ENCODE results near the gene CASZ1. TPM values are rescaled to one million over a fixed set of nuclear protein-coding genes. Genes with fewer than 3 reads are reported as not detected.

Gene CASZ1
- polyA plus RNA-seq, 6 donors from 2014 or later, result 2.6 to 5.6 (median 3.8) TPM

- H3K4me1 Mint-ChIP-seq, result peaks cover 0 to 3% (median 0%) of the 10 kb centered on the region in 3 donors
- no peaks in the 10 kb centered on the region for H3K27me3 Mint-ChIP-seq
- peak overlapping the region in 1 of 6 donors; percentile 4 for H3K27ac Mint-ChIP-seq
- H3K36me3 Mint-ChIP-seq, result peaks cover 5 to 9% of the 10 kb centered on the region in 2 donors
- no peak overlapping the region for H3K4me3 Mint-ChIP-seq
- no peak for ATAC-seq (ENCODE audit: low read depth in 2 of 2)
- DNase-seq, result no peak
- H3K9me3 Mint-ChIP-seq, result no peaks in the 10 kb centered on the region
Measured at GRCh38 chr1:10598389-10598702, 198.1 kb downstream of the CASZ1 start.

DNA sequence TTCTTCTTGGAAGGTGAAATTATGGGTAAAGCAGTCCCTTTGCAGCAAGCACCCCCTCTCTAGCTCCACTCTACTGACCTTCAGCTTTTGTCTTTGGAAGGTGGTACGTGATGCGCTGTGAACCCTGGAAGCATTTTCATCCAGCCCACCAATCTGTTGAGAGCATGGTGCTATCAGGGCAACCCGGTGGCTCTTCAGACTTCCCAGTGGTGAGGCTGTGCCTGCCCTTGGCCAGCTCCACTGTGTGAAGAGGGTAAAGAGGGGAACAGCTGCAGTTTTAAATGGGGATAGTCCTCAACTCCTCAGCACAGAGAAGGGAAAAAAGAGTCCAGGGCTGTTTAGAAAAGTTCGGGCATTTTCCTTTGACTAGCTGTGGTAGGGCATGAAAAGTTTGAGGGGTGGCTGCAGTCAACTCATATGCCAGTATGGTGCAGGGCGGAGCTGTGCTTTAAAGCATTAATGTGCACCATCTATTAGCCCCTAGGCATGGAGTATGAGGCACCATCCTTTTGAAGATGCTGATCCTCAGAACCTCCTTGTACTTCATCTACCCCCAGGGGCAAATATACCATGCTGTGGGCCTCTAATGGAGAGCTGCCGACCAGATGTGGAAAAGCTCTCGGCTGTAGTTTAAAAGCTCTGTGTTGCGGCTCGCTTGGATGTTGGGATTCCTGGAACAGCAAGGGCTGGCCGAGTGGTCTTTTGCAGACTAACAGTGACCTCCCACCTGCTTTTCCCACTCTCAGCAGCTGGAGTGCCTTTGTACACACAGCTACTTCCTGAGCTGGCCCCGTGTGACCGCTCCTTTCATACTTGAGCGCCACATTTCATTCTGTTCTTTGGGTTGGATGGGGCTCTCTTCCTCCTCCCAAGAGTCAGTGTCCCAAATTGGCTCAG lies 198.7 kb downstream of the CASZ1 start:
- peaks cover 3 to 9% of the 10 kb centered on the region in 2 donors for H3K36me3 Mint-ChIP-seq

GRCh38 chr1:10596780-10597179 lies 199.7 kb downstream of the CASZ1 start:
- peaks cover 3 to 9% of the 10 kb centered on the region in 2 donors for H3K36me3 Mint-ChIP-seq
- DNase-seq, result no peak
- H3K27ac Mint-ChIP-seq, result no peak overlapping the region
- H3K4me3 Mint-ChIP-seq, result no peak overlapping the region
- ATAC-seq (ENCODE audit: low read depth in 2 of 2), result no peak
- no peaks in the 10 kb centered on the region for H3K9me3 Mint-ChIP-seq
- no peaks in the 10 kb centered on the region for H3K27me3 Mint-ChIP-seq
- H3K4me1 Mint-ChIP-seq, result peaks cover 0 to 3% (median under 1%) of the 10 kb centered on the region in 3 donors

More for the DNA sequence above, 198.7 kb downstream of the CASZ1 start:
- no peak overlapping the region for H3K4me3 Mint-ChIP-seq
- H3K27me3 Mint-ChIP-seq, result no peaks in the 10 kb centered on the region
- peak overlapping the region in 1 of 6 donors; percentile 4 for H3K27ac Mint-ChIP-seq
- no peak for DNase-seq
- no peaks in the 10 kb centered on the region for H3K9me3 Mint-ChIP-seq
- no peak for ATAC-seq (ENCODE audit: low read depth in 2 of 2)
- H3K4me1 Mint-ChIP-seq, result peaks cover 0 to 3% (median 0%) of the 10 kb centered on the region in 3 donors

GRCh38 chr1:10594595-10595223 lies 201.7 kb downstream of the CASZ1 start:
- Mint-ChIP-seq H3K27ac (no peak overlapping the region), H3K4me3 (no peak overlapping the region), H3K4me1 (peaks cover 0 to 6% (median 3%) of the 10 kb centered on the region in 3 donors), H3K9me3 (no peaks in the 10 kb centered on the region), H3K36me3 (peaks cover 0 to 9% of the 10 kb centered on the region in 2 donors), H3K27me3 (no peaks in the 10 kb centered on the region)
- no peak for ATAC-seq (ENCODE audit: low read depth in 2 of 2)
- no peak for DNase-seq

DNA sequence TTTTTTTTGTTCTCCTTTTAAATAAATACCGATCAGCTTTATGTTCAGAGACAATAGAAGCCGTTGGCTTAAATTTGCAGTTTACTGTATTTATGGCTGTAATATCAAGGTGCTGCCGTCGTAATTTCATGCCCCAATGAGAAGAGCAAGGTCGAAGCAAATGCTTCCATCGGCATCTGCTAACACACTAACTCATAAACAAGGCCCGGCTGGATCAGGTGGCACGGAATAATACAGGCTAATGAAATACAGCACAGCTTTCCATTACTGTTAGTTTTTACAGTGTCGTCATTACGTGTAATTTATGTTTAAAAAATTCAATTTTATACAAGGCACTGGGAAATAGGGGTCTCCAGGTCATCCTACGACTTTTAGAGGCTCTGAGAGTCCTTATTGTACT lies 202.7 kb downstream of the CASZ1 start:
- Mint-ChIP-seq H3K36me3 (peaks cover 0 to 4% of the 10 kb centered on the region in 2 donors), H3K27me3 (no peaks in the 10 kb centered on the region), H3K4me1 (peaks cover 0 to 6% (median 3%) of the 10 kb centered on the region in 3 donors), H3K9me3 (no peaks in the 10 kb centered on the region), H3K4me3 (no peak overlapping the region), H3K27ac (no peak overlapping the region)
- DNase-seq (no peak), ATAC-seq (ENCODE audit: low read depth in 2 of 2) (no peak)

DNA sequence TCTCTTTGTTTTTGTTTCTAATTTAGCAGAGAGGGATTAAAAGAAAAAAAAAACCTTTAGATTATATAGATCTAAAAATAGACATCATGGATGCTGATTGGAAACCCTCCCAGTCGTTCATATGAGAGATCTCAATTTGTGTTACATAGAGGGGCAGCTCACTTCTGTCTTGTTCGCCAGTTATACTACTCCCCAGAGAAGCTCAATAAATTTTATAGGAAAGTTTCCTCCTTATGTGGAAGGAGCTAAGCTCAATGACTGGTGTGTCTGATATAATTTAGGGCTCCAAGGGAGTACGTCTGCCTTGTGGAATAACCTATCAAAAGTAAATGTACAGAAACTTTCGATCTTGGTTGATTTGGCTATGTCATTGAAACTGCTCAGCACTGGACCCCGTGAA lies 204.1 kb downstream of the CASZ1 start:
- Mint-ChIP-seq H3K4me3 (no peak overlapping the region), H3K27ac (peak overlapping the region in 1 of 6 donors; percentile 49), H3K9me3 (no peaks in the 10 kb centered on the region), H3K27me3 (no peaks in the 10 kb centered on the region), H3K4me1 (peaks cover 0 to 6% (median 3%) of the 10 kb centered on the region in 3 donors), H3K36me3 (no peaks in the 10 kb centered on the region)
- no peak for ATAC-seq (ENCODE audit: low read depth in 2 of 2)
- DNase-seq, result no peak

- ATAC-seq (ENCODE audit: low read depth in 2 of 2) (no peak), DNase-seq (no peak)
- no peaks in the 10 kb centered on the region for H3K27me3 Mint-ChIP-seq
- H3K27ac Mint-ChIP-seq, result no peak overlapping the region
- H3K36me3 Mint-ChIP-seq, result no peaks in the 10 kb centered on the region
- H3K4me1 Mint-ChIP-seq, result peaks cover 0 to 8% (median 3%) of the 10 kb centered on the region in 3 donors
- H3K9me3 Mint-ChIP-seq, result no peaks in the 10 kb centered on the region
- H3K4me3 Mint-ChIP-seq, result no peak overlapping the region
Measured at GRCh38 chr1:10591010-10591409, 205.4 kb downstream of the CASZ1 start.

GRCh38 chr1:10589074-10589473 lies 207.4 kb downstream of the CASZ1 start:
- no peak overlapping the region for H3K27ac Mint-ChIP-seq
- H3K4me1 Mint-ChIP-seq, result peaks cover 0 to 9% (median 0%) of the 10 kb centered on the region in 3 donors
- peaks cover 0 to 3% (median 0%) of the 10 kb centered on the region in 7 donors for H3K9me3 Mint-ChIP-seq
- no peaks in the 10 kb centered on the region for H3K27me3 Mint-ChIP-seq
- no peaks in the 10 kb centered on the region for H3K36me3 Mint-ChIP-seq
- ATAC-seq (ENCODE audit: low read depth in 2 of 2) (no peak), DNase-seq (no peak)
- no peak overlapping the region for H3K4me3 Mint-ChIP-seq

DNA sequence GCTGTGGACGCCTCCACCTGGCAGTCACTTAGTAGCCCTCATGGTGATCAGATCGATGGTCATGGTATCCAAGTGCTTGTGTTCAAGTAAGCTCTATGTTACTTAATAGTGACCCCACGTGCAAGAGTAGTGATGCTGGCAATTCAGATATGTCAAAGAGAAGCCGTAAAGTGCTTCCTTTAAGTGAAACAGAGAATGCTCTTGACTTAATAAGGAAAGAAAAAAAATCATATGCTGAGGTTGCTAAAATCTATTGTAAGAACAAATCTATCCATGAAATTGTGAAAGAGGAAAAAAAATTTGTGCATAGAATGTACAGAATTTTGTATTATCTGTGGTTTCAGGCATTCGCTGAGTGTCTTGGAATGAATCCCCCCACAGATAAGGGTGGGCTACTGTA lies 207.8 kb downstream of the CASZ1 start:
- peaks cover 0 to 9% (median 0%) of the 10 kb centered on the region in 3 donors for H3K4me1 Mint-ChIP-seq
- H3K36me3 Mint-ChIP-seq, result no peaks in the 10 kb centered on the region
- no peak overlapping the region for H3K4me3 Mint-ChIP-seq
- no peaks in the 10 kb centered on the region for H3K27me3 Mint-ChIP-seq
- DNase-seq, result no peak
- no peak overlapping the region for H3K27ac Mint-ChIP-seq
- ATAC-seq (ENCODE audit: low read depth in 2 of 2), result no peak
- H3K9me3 Mint-ChIP-seq, result peaks cover 0 to 3% (median 0%) of the 10 kb centered on the region in 7 donors

Other genes starting within 250 kb of the CASZ1 start
- gene TARDBP, start 216.0 kb upstream of the CASZ1 start, polyA plus RNA-seq (ENCODE audit: low read depth in 6 of 6), result 10 to 100 TPM; 38.9 to 83.8 (median 64.3) TPM